Right lung (tissue), 5 donors: ENCODE results near the gene CCDC85A. TPM values are rescaled to one million over a fixed set of nuclear protein-coding genes. Genes with fewer than 3 reads are reported as not detected.

ENCODE experiments used
- DNase-seq, 2 donors: peaks; one replicate each; pipeline ENCODE4 v3.0.0-alpha.2; 2013
- polyA plus RNA-seq, 5 donors: library from polyadenylated mRNA; unstranded; fragments of 120-200 nt; gene quantifications; one replicate each; pipeline versions ENCODE4 v1.2.1 to v1.2.3, GENCODE V29; 2013; ENCODE audit warnings: inconsistent platforms in 1 of 5, low replicate concordance in 1 of 5; ENCODE audit not compliant: insufficient read length in 5 of 5, insufficient read depth in 1 of 5

The CCDC85A gene
- polyA plus RNA-seq, 5 donors: 1.3 to 2.6 (median 1.7) TPM

- DNase-seq: no peak
These were observed 9.0 kb downstream of the CCDC85A start for GRCh38 chr2:56192664-56193305.

- DNase-seq: no peak
These were observed 11.8 kb downstream of the CCDC85A start for GRCh38 chr2:56195563-56195962.

- DNase-seq: no peak
These were observed 14.0 kb downstream of the CCDC85A start for GRCh38 chr2:56197816-56198215.

- DNase-seq: no peak
These were observed 15.1 kb downstream of the CCDC85A start for GRCh38 chr2:56198936-56199335.

DNA sequence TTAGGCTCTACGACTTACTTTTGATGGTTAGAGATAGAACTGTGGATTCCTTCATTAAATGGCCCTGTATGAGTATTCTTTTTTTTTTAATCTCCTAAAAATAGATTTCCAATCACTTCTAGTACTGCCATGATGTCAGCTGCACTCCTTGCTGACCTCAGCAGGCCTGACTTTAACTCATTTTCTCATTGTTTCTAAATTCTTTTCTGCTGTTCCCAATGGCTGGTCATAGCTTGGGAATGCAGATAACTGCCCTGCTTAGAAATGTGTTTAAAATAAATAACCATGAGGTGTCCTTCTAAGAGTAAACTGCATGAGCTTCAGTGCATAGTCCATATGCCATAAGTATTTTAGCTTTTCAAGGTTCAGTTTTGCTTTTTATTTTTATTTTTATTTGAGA, 15.7 kb downstream of the CCDC85A start:
- no peak for DNase-seq

GRCh38 chr2:56202381-56203121, 18.8 kb downstream of the CCDC85A start:
- DNase-seq: no peak

- no peak for DNase-seq
These were observed 20.8 kb downstream of the CCDC85A start for GRCh38 chr2:56204556-56204955.

- no peak for DNase-seq
These were observed 22.5 kb downstream of the CCDC85A start for GRCh38 chr2:56206250-56206649.

DNA sequence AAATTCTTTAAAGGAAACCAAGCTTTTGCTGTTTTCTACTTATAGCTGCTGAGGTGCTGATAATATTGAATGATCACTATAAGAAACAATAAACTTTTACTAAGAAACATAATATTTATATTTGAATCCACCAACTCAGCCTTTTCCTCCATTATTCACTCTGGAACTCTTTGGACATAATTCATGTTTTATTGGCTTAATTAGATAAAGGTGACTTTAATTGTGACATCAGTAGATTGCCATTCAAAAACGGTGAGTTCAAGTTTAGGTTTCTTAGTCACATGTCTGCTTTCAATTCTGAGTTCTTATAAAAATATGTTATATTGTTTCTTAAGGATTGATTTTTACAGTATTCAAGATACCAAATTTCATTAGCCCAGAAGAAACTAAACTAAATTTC, 24.0 kb downstream of the CCDC85A start:
- DNase-seq: no peak

DNA sequence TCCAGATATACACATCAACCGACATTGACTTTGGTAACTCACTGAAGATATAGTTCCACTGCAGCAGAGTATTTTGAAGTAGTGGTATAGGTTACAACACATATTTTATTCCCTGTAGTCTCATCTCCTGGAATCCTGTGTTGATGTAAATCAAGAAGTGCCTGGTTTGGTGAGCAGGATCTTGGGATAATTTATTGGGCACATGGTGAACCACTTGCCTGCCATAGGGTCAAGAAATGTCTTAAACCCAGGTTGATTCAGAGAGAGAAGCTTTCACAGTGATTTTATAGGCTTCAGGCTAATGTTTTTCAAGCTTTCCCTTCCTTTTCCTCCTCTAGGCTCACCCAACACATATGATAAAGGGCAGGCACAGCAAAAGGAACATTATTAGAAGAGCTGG, 24.6 kb downstream of the CCDC85A start:
- DNase-seq: no peak

- DNase-seq: no peak
These were observed 25.9 kb downstream of the CCDC85A start for GRCh38 chr2:56209701-56210100.

DNA sequence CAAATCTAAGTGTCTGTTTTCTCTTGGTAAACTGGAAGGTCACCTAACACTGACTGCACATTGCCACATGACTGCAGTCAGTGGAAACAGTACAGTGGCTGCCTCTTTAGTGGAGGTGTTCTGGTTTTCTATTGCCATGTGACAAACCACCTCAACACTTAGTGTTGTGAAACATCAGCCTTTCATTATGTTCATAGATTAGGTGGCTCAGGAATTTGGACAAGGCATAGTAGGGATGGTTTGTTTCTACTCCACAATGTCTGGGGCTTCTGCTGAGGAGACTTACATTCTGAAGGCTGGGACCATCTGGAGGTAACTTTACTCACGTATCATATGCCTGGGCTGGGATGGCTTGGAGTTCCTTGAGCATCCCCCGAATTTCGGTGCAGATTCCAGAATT, 26.5 kb downstream of the CCDC85A start:
- DNase-seq: no peak

DNA sequence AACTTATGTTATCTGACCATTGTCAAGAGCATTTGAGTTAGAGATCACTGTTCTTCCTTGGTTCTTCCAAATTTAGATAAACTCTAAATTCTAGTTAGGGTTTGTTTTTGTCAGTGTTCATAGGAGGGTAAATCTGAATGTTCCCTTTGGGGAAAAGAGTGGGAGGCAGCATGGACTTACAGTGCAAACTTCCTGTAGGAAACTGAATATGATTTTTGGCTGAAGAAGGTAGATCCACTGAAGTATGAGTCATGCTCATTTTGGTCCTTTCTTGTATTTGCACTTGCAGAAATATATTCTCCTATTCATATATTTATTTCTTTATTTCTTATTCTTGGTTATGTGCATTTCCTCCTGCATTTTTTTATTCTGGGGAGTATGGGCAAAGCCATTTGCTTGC, 27.3 kb downstream of the CCDC85A start:
- DNase-seq: no peak

- no peak for DNase-seq
These were observed 32.1 kb downstream of the CCDC85A start for GRCh38 chr2:56215911-56216310.

- DNase-seq: no peak
These were observed 33.3 kb downstream of the CCDC85A start for GRCh38 chr2:56217106-56217505.

DNA sequence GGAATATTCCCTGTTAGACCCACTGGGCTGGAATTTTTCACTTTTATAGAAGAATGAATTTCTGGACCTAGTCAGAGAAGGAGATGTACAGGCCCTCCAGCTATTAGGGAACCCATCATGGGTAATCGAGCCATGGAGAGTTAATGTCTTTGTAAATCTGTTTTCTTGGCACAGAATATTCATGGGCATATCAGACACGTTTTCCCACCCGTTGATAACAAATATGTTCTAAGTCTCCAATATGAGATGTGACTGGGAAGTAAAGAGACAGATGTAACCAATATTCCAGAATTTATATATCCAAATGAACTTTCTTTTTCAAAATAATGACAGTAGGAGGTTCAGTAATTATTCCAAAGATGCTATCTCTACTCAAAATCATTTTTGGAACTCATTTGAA, 38.7 kb downstream of the CCDC85A start:
- no peak for DNase-seq

DNA sequence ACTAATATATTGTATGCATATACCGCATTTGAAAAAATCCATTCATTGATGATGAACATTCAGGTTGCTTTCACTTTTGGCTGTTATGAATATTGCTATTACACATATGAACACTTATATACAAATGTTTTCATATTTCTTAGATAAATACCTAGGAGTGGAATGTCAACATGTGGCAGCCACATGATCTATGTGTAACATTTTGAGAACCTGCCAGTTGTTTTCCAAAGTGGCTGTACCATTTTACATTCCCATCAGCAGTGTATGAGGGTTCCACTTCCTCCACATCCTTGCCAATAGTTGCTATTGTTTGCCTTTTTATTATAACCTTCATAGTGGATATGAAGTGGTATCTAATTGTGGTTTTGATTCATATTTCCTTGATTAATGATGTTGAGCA, 40.5 kb downstream of the CCDC85A start:
- DNase-seq: no peak

DNA sequence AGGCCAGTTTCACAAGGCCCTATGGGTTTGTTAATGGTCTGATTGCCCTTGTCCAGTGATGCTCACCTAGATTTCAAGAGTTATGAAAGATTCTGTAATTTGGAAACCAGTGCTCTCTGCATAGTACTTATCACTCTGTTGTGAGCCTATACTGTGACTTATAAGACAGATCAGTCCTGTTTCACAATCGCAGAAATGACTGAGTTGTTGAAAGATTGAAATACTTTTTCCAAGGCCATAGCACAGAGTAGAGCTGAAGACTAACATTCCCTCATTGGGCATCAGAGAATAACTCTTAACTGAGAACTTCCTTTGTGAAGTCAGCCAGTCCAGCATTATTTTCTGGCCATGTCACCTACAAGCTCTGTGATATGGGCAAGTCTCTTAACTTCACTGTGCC, 44.0 kb downstream of the CCDC85A start:
- DNase-seq: no peak

DNA sequence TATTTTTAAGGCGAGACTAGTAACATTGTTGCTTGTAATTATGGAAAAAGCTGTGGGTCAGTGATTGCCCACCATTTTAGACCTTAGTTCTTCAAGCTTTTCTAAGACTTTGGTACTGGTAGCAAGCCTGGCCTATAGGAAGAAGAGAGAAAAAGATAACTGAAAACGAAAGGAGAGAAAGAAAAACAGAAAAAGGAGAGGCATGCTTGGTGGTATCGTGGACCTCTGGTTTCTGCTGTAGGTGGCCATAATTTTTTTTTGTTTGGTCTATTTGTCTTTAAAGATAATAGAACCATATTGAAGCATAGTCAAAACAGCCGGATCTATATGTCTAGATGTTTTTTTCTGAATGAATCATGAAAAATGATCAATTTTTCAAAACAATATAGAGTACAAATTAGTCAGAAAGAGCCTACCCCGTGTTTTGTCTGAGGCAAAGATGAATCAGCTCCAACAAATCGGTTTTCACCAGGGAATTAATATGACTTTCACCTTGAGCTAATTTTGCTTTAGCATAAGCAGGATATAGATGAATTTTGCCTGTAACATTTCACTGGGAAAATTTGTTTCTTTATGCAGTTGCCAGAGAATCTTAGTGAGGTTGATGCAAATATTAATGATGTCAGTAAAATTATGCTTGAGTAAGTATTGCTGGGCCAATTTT, 45.7 kb downstream of the CCDC85A start:
- no peak for DNase-seq

GRCh38 chr2:56230156-56230555, 46.4 kb downstream of the CCDC85A start:
- no peak for DNase-seq

DNA sequence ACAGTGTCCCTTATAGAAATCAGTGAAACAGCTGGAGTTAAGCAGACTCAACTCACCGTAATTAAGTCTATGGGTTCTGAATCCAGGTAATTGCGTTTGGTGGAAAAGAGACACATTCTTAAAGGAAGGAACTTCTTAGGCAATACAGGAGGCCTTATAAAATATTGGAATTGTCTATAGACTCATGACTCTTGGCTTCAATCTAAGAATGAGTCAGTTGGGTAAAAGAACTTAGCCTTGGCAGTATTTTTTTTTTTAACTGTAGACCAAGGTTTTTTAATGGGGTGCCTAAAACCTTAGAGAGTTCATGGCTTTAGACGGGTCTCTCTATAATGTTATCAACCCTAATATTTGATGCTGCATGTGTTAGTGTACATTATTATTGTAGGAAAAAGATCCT, 47.6 kb downstream of the CCDC85A start:
- DNase-seq: no peak

- no peak for DNase-seq
These were observed 49.1 kb downstream of the CCDC85A start for GRCh38 chr2:56232912-56233311.

- no peak for DNase-seq
These were observed 50.5 kb downstream of the CCDC85A start for GRCh38 chr2:56234241-56234640.
